Measurements from ENCODE around the gene ADGRB2.

The ADGRB2 gene

DNA sequence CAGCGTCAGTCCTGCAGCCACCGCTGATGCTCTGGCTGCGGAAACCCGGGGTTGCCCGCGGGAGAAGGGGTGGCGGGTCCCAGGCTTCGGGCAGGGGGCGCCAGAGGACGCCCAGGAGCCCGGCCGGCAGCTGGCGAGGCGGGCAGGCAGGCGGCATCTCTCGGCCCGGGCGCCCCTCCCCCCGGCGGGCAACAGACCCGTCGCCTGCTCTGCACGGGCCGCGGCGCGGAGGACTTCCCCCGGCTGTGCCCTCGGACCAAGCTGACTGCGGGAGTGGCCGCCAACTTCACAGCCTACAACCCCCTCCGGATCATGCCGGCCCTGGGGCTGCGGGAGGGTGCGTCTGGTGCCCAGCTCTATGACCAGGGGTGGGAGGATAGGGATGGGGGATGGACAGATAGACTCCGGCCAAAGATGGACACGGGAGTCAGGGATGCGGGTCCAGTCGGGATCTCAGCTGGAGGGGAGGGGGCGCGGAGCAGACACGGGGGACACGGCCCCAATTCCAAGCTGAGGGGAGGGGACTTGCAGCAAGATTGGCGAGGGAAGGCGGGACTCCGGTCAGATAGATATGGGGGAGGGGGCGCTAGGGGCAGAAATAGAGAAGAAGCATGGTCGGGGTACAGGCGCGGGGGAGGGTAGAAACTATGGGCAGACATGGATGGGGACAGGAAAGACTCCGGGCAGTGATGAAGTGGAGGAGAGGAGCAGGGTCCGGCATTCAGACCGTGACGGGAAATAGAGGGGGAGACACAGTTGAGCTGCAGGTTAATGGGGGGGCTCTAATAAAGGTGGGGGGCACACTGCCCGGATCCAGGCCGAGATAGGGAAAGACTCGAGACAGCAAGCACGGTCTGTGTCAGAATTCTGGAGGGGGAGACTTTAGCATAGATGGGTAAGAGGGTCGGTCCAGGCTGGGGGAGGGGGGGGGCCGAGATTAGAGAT, 1.1 kb downstream of the ADGRB2 start:
- peak; percentile 23 for DNase-seq (ENCODE audit: low spot score)

DNA sequence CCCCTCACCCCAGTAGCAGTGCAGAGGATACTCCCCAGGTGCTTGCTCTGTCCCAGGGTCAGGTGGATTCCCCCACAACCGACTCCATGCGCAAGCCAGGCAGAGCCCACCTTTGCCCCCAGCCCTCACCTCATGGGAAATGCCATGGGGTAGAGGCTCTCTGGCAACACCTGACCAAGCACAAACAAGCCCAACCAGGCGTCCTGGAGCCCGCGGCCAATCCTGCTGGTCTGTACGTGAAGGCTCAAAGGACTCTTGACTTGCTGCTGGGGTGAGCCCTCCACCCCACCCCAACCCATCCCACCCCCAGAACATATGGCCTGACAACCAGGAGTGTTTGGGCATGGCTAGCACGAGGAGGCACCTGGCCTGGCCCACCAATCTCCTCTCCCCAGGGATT, 1.8 kb downstream of the ADGRB2 start:
- no peak for DNase-seq (ENCODE audit: low spot score)

DNA sequence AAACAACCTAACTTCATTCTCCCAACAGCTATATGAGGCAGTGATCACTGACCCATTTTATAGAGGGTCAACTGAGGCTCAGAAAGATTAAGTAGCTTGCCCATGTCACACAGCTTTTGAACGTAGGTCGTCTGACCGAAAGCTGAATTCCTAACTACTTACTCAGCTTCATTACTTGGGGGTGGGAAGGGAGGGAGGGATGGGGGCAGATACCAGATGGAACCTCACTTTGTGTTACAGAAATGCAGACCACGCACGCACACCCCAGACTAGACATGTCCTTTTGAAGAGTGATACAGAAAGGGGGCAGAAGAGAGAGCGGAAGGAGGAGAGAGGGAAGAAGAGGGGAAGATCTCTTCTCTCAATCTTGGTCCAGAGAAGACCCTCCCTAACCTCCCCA, 2.3 kb downstream of the ADGRB2 start:
- DNase-seq (ENCODE audit: low spot score): no peak

DNA sequence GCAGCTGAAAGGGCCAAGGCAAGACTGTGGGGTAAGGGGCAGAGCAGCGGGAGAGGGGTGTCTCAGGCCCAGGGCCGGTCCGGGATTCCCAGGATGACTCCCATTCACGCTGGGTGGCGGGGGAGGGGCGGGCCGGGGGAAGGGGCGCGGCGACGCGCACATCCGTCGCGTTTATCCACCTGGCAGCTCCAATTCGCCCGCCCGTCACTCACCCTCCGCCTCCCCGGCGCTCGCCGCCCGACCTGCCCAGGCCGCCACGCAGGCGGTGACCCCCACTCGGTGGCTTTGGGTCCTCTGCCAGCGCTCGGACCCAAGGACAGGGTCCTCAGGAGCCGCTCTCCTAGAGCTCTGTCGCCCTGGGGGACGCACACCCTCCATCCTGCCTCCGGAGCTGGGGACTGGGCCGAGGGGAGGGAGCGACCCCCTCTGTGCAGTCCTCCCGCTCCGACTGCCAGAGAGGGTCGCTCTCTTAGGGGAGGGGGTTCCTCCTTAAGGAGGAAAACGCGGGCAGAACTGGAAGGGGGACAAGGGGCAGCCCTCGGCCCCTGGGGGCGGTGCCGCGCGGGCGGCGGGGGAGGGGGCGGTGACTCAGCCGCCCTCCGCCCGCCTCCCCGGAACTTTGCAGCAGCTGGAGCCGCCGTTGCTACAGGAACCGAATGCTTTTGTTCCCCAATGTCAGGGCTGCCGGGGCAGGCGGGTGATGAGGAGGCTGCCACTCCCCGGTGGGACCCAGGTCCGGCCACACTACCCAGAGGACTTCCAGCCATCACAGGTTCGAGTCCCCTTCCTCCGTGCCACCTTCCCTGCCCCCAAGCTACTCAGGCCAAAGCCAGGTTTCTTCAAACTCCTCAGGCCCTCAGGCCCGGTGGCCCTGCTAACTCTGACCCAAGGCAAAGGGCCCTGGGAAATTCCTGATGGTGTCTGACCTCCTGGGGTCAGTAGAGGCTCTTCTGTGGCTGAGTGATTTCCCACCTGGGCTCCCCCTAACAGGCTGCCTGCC, 3.4 kb downstream of the ADGRB2 start:
- no peak for DNase-seq (ENCODE audit: low spot score)

DNA sequence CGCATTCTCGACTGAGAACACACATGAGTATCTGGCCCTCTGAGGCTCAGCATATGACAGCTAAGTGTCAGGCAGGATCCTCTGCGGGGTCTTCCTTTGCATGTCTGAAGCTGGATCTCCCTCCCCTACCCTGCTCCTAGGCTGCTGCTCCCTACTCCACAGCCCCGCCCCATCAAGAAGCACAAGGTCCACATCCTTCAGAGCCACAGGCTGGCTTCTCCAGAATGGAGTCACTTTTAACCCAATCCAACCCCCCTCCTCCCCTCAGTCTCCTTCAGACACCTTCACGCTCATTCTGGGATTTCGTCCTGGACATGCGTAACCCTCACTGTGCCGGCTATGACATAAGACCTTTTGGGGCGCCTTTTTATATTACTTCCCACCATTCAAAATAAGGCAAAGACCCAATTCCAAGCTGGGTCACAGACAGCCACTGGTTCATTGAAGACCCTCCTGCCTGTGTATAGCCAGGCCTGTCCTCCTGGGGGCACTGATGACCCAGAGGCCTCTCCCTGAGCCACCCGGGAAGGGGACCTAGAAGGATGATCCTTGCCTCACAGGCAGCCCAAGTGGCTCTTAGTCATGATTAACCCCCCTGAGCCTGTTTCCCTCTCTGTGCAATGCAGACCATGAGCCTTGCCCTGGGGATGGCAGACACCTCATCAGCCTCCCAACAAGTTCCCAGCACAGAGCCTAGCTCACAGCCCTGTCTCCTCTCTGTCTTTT, 4.7 kb downstream of the ADGRB2 start:
- DNase-seq (ENCODE audit: low spot score): no peak

DNA sequence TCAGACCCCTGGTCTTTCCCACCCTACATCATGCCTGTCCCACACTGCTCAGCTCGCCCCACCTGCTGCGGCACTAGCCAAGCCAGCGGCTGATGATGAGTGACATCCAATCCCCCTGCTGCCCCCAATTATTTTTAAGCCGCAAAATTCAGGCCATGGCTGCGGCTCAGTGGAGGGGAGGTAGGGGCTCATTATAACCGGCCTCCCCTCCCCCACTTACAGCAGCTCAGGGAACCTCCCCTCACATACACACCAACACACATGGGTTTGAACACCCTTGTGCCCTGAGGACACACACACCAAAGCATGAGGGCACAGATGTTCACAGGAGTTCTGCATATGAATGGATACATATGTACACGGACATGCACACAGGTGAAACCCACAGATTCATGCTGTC, 5.3 kb downstream of the ADGRB2 start:
- no peak for DNase-seq (ENCODE audit: low spot score)

DNA sequence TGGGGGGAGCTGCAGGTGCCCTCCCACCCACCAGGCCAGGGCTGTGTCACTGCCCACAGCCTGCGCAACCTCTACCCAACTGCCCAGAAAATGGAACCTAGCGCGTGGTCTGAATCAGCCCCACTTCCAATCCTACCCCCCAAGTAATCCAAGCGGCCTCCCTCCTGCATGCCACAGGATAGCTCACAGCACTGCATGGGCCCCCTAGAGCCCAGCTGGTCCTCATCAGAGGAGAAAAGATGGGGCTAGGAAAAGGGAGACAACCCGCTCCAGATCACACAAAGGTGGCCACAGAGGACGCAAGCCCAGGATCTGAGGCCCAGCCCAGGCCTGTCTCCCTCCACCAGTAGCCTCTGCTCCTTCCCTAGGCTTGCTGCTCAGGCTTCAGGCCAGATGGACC, 6.2 kb downstream of the ADGRB2 start:
- no peak for DNase-seq (ENCODE audit: low spot score)

DNA sequence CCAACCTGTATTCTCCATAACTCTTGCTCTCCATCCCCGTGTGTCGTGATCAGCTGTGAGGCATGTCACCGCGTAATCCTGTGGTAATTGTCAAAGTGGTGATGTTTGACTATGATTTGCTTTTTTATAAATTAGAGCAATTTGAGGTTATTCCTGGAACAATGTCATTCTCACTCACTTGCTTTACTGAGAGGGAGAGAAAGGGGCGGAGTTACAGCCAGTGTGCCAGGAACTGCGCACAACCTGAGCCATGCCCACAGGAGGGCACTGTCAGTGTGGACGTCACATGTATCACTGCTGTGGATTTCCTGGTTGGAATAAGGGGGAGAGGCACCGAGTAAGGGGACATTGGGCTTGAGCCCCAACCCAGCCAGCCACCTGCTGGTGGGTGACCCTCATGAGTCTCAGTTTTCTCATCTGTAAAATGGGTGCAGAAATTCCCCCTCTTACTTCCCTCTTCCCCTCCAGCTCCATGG, 6.9 kb downstream of the ADGRB2 start:
- DNase-seq (ENCODE audit: low spot score): no peak

DNA sequence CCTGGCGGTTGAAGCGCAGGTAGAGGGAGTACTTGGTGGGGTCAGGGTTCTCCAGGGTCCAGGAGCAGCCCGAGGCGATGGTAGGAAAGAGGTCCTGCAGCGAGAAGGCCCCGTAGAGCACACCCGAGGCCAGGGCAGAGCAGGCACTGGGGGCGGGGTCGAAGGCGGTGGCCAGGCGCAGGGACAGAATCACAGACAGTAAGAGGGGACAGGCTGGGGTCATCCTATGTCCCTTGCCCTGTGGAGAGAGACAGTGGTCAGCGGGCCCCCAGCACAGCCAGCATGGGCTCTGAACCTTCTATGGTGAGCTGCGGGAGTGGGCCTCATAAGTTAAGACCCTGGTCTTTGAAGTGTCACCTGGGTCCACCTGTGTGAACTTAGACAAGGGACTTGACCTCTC, 7.6 kb downstream of the ADGRB2 start:
- no peak for DNase-seq (ENCODE audit: low spot score)

DNA sequence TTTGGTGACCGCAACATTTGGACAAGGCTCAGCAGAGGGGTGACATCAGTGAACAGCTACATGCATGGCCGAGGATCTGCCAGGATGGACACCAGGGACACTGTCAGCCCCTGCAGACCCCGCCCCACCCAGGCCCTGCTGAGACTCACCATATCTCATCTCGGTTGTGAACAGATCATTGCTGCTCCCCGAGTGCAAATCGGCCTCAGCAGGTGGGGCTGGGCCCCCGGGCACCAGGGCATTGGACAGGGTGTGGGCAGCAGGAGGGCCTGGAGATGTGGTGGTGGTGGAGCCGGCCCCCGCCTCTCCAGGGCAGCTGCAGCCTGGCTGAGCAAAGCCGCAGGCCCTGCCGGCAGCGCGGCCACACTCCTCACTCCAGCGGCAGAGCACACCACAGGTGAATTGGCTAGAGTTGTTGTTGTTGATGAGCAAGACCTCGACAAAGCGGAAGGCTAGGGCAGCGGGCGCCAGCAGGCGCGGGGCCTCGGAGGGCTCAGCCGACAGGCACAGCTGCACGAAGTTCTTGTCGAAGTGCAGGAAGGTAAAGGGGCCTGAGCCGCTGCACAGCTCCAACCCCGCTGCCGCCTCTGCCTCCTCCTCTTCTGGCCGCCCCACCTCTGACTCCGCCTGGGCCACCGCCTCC, 8.2 kb downstream of the ADGRB2 start:
- no peak for DNase-seq (ENCODE audit: low spot score)

DNA sequence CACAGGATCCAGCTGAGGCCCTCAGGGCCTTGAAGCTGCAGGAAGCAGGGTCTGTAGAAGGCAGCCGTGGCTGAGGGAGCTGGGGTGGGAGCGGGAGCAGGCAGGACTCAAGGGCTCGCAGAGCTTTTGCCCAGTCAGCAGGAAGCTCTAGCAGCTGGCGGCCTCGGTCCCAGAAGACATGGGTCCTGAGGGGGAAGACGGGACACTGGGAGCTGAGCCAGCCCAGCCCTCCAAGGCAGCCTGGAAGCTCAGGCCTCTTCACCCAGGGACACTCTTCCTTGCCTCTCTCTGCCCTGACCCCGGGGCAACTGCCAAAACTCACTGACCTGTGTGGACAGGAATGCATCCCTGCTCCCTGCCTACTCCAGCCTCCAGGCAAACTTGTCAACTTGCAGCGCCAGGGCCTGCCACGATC, 8.9 kb downstream of the ADGRB2 start:
- DNase-seq (ENCODE audit: low spot score): no peak

DNA sequence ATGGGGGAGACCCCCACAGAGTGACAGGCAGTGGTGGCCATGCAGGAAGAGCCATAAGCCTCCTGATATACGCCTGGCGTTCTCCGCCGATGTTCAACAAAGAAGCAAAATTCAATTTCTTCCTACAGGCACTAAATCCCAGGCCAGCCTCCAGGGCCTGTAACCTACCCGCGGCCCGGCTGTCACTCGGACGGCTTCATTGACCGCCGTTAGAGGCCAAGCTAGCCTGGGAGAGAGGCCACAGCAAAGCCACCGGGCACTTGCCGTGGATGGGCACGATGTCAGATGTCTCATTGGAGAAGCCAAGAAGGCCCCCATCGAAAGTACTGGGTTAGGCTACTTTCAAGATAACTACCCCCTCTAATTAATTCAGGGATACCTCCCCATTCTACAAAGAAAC, 9.7 kb downstream of the ADGRB2 start:
- DNase-seq (ENCODE audit: low spot score): no peak

DNA sequence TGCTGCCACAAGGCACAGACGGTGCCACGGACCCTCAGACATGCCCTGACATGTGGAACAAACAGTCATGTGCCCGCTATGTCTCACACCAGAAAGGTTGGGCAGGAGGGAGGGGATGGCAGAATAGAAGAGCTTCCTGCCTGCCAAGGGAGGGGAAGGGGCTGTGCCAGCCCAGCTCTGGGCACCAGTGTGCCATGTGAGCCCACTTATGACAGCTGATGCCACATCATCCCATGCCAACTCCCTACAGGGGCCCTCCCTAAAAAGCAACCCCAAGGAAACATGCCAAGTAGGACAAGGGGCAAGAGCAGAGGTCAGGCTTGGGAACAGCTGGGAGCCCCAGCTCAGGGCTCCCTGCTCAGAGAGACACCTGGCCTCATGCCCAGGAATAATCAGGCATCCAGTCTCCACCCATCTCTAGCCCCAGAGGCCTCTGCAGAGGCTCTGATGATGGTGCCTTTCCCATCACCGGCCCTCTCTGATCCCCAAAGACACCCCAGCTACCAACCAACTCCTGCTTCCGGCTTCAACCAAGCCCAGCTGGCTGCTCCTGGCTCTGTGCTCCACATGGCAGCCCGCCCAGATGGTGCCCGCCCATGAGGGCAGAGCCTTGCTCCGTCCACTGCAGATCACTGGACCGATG, 10.3 kb downstream of the ADGRB2 start:
- no peak for DNase-seq (ENCODE audit: low spot score)

DNA sequence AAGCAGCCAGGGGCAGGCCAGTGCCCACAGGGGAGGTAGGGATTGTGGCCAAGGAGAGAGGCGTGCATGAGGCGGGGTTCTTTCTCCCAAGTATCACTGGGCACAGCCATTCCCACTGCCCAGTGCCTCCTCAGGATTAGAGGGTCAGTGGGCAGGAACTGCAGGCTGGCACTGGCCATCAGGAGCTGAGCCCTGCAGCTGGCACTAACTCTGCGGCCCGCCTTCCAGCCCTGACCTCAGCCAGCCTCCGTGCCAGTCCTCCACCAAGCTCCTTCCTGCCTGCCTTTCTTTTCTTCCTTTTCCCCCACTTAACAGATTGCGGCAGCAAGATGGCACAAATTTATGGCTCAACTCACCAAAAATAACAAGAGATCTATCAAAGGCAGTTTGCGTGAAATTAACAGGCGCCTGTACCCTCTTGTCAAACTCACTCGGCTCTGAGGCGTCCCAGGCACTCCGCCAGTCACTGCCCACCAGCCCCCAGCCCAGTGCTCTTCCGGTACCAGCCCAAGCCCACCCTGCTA, 11.1 kb downstream of the ADGRB2 start:
- no peak for DNase-seq (ENCODE audit: low spot score)

DNA sequence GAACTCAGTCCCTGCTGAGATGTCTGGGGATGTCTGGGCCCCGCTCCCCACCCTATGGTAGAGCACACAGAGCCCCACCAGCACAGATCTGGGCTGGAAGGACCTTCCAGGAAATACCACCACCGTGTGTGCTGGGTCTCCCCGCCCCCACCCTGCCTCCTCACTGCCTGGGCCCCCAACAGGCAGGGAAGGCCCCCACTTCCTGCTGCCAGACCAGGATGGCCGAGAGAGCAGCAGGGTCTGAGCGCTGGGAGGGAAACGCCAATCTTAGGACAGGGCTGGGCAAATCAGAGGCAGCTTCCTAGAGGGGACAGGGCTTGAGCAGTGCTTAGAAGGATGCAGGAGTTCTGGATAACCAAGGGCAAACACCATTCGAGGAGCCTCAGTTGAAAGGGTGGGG, 11.9 kb downstream of the ADGRB2 start:
- no peak for DNase-seq (ENCODE audit: low spot score)

DNA sequence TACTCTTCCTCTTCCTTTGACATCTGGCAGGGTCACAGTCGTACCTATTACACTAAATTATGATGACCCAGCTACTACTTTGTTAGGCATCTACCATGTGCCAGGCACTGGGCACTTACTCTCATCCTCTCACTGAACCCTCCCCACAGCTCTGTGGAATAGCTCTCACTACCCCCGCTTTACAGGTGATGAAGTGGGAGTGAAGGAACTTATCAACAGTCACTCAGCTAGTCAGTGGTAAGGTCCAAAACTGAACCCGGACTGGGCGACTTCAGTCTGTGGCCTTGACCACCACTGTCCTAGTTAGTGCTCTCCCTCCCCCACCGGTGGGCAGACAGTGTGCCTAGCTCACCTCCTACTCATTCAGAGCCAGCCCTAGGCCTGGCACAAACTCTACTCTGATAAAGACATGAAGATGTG, 12.3 kb downstream of the ADGRB2 start:
- no peak for DNase-seq (ENCODE audit: low spot score)

DNA sequence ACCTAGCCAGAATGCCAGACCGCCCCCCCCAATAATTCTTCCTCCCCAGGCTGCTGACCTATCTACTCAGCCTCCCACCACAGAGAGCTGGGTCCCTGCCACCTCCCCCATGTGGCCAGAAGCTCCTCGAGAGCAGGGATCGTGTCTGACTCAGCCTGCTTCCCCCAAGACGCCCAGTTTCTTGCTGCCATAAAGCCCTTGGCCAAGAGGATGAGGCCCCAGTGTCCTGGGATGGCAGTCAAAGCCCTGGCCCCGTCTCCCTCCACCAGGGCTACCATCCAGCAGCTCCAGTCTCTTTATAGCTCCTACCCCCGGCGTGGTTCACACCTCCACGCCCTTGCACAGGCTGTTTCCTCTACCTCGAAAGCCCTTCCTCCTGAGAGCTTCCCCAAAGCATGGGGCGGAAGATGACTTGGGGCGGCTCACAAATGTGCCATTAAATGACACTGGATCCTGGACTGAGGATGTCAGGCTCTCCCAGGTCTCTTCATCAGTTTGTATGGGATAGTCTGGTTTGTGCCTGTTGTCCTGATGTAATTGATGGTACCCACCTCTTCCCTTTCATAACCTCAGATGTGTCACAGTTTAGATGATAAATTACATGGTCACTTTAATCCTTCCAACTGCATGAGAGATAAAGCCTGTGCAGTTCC, 13.2 kb downstream of the ADGRB2 start:
- DNase-seq (ENCODE audit: low spot score): no peak

DNA sequence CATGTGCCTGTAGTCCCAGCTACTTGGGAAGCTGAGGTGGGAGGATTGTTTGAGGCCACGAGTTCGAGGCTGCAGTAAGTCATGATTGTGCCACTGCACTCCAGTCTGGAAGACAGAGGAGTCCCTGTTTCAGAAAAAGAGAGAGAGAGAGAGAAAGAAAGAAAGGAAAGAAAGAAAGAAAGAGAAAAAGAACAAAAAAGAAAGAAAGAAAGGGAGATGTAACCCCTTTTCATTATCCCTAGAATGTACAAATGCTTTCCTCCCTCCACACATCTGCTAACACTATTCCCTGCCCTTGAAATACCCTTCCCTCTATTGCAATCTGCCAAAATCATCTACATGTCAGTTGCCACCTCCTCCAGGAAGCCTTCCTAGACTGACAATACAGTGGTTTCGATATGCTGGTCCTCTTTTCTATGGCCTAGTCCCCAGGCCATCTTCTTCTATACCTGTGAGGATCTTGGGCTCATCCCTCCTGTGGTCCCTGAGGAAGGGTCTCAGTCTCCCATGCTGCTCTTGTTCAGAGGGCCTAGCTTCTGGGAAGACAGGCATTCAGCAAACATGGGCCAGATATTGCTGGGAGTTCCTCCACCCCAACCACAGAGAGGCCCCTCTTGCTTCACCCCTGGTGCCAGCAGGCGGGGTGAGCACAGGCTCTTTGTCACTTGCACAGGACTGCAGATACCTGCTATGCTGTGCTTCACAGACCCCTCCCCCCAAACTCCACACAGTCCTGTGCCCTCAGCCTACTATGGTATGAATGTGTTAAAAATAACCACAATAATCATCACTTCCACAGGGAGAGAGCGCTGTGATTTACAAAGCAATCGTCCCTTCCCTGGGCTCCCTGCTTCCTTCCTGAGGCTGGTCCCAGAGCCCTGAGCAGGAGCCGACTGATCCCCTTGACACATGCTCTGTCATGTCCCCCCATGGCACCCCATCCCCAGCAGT, 14.1 kb downstream of the ADGRB2 start:
- no peak for DNase-seq (ENCODE audit: low spot score)

DNA sequence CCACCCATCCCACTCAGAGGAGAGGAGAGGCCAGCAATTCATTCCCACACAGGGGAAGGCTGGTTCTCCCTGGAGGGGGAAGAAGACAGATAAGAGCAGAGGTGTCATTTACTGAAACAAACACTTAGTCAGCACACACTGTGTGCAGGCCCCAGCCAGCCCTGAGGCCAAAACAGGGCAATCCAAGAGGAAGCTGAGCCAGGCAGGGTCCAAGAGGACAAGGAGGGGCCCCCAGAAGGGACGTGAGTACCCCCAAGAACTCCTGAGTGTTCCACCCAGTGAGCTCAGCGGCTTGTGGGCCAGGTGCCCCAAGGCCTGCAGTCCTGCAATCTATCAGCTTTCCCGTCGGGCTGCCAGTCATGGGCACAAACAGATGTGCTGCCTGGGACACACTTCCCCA, 15.8 kb downstream of the ADGRB2 start:
- DNase-seq (ENCODE audit: low spot score): no peak

Data from COLO829 (cell line).